Activated CD8-positive, alpha-beta memory T cell treated with anti-CD3 and anti-CD28 coated beads for 1 hour (primary cell): ENCODE measurements around the gene MYORG.
A peak's percentile ranks its signal among the peaks of the same experiment; 100 is the strongest.

Source experiments
- DNase-seq, 2 donors: peaks; one replicate each; pipeline ENCODE4 v3.0.0-alpha.2; 2020; ENCODE audit warnings: low read depth in 1 of 2; ENCODE audit errors: extremely low read depth in 1 of 2

The MYORG gene

DNA sequence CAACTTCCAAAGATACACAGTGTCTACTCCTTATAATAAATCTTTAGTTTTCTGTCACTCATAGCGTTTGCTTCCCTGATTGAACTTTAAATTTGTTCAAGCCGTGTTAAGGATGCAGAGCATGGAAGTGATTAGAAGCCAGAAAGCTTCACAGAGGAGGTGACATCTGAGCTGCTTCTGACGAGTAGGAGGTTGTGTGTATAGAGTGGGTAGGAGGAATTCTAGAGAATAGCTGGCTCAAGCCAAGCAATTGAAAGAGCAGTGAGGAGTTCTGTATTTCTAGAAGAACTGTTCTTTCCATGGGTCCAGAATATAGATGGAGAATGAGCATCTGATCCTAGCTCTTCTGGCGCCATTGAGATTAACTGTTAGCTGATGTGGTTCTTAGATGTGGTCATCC lies 41.3 kb downstream of the MYORG start:
- no peak for DNase-seq

GRCh38 chr9:34334916-34335315 lies 41.8 kb downstream of the MYORG start:
- DNase-seq: no peak

- no peak for DNase-seq
Measured at GRCh38 chr9:34334337-34334824, 42.3 kb downstream of the MYORG start.

GRCh38 chr9:34333836-34334235 lies 42.9 kb downstream of the MYORG start:
- no peak for DNase-seq

- DNase-seq: no peak
Measured at GRCh38 chr9:34332076-34332964, 44.4 kb downstream of the MYORG start.

- no peak for DNase-seq
Measured at GRCh38 chr9:34331196-34331595, 45.5 kb downstream of the MYORG start.

GRCh38 chr9:34328987-34329832 lies 47.5 kb downstream of the MYORG start, which contains the start of the genes KIF24 and NUDT2:
KIF24 (minus strand) TSS chr9:34329268; CDS start chr9:34311346, 17,922 bp downstream.
NUDT2 (plus strand) TSS chr9:34329569; CDS start chr9:34339040, 9,471 bp downstream.
- DNase-seq: peak; percentile 89 to 91

DNA sequence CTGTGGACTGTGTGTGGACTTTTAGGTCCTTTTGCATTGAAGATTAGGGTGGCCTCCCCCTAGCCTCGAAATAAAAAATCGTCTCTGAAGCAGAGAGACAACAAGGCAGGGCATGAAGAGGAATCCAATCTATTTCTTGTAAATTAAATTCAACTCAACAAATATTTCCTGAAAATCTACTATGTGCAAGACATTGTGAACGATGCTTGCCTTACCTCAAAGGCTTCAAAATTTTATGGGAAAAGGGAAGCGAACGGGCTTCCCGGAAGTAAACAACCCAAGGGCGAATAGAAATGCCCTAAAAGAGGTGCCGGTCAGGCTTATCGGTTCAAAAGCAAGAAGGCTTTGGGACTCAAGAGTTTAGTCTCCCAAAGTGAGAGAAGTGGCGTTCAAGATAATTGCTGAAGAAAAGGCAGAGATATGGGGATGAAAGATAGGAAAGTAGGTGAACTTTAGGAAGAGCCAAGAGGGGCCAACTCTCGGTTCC lies 48.2 kb downstream of the MYORG start:
- no peak for DNase-seq

DNA sequence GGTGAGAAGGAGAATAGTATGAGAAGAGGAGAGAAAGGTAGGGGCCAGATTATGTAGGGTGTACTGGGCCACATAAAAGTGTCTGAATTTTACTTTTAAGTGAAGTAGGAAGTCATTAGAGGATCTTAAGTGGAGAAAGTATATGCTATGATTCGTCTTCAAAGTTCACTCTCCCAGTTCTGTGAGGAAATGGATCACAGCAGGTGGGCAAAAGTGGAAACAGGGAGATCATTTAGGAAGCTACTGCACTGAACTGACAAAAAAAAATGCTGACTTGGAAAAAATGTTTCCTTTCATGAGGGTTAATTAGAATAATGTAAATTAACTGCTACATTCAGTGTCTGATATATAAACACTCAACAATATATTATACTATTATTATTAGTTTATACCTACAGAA lies 50.0 kb downstream of the MYORG start:
- DNase-seq: no peak

DNA sequence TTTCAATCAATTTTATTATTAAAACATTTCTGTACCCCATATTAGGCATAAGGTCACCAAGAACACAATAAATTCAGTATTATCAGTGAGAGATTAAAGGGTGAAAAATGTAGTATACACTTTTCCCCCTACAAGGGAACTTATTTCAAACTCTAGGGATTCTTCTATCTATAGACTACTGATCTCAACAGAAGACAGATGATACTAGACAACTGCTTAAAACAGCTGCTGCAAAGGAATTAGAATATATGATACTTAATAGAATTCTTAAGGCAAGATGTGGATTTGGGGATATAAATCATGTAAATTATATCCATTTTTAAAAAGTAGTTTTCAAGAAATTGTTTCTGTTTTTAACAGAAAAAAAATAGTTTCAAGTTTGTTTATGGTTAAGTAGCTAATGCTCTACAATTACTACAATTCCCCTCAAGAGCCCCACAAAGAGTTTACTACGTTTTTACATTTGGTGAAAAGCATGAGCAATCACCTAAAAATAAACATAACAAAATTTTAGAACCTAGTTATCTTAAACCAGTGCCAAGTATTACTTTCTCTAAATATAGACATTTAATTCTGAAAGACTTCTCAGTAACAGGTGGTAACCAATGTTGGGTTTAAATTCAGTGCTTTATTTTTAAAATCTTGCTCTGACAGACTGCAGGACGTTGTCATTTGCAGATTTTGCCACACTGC lies 53.7 kb downstream of the MYORG start:
- DNase-seq: no peak

GRCh38 chr9:34321451-34321850 lies 55.2 kb downstream of the MYORG start:
- DNase-seq: no peak

GRCh38 chr9:34318163-34318790 lies 58.4 kb downstream of the MYORG start:
- DNase-seq: no peak

DNA sequence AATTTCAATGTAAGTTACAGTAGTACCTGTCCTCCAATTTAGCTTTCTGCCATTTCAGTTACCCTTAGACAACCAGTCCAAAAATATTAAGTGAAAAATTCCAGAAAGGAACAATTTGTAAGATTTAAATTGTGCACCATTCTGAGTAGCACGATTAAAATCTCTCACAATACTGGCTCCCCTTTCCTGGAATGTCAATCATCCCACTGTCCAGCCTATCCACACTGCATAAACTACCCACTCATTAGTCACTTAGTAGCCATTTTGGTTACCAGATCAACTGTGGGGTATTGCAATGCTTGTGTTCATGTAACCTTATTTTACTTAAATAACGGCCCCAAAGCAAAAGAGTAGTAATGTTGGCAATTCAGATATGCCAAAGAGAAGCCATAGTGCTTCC lies 59.3 kb downstream of the MYORG start:
- no peak for DNase-seq
